Astrocyte (in vitro differentiated cells and primary cell): ENCODE data around the gene PMS1. TPM values are rescaled to one million over a fixed set of nuclear protein-coding genes. Genes with fewer than 3 reads are reported as not detected.
A peak's percentile ranks its signal among the peaks of the same experiment; 100 is the strongest.

Source experiments
- DNase-seq: peaks from one replicate; pipeline ENCODE4 v3.0.0-alpha.2; 2010; ENCODE audit warnings: low read depth
- FAIRE-seq: peaks from 2 replicates; lab custom pipeline; 2011; peaks lifted over from hg19 to GRCh38; lab: Jason Lieb, UNC
- H2AFZ ChIP-seq: 2 replicates; pipeline ENCODE4 v1.6.0; 2012; ENCODE audit warnings: low read depth, low read length, inconsistent platforms
- H3K27ac ChIP-seq: 2 replicates; pipeline ENCODE4 v1.5.1; 2011; ENCODE audit warnings: low read depth, low read length, inconsistent platforms
- H3K27me3 ChIP-seq: 2 replicates; pipeline ENCODE4 v1.6.0; 2011; ENCODE audit warnings: low read length, inconsistent platforms; ENCODE audit not compliant: insufficient read depth
- H3K36me3 ChIP-seq: 2 replicates; pipeline ENCODE4 v1.5.1; 2011; ENCODE audit warnings: low read length, inconsistent platforms; ENCODE audit not compliant: insufficient read depth
- H3K4me1 ChIP-seq: 2 replicates; pipeline ENCODE4 v1.5.1; 2011; ENCODE audit warnings: low read length, inconsistent platforms; ENCODE audit not compliant: insufficient read depth
- H3K4me2 ChIP-seq: 2 replicates; pipeline ENCODE4 v1.6.0; 2012; ENCODE audit warnings: low read length, inconsistent platforms
- H3K4me3 ChIP-seq: 2 replicates; pipeline ENCODE4 v1.5.1; 2011; ENCODE audit warnings: low read depth, mild to moderate bottlenecking, low read length, inconsistent platforms; ENCODE audit not compliant: insufficient read depth
- H3K79me2 ChIP-seq: 2 replicates; pipeline ENCODE4 v1.6.0; 2012; ENCODE audit warnings: mild to moderate bottlenecking, low read length, inconsistent platforms; ENCODE audit not compliant: insufficient read depth
- H3K9ac ChIP-seq: 2 replicates; pipeline ENCODE4 v1.6.0; 2012; ENCODE audit warnings: mild to moderate bottlenecking, low read length, inconsistent platforms
- H3K9me3 ChIP-seq: 2 replicates; pipeline ENCODE4 v1.5.1; 2012; ENCODE audit warnings: low read depth, mild to moderate bottlenecking, low read length, inconsistent platforms; ENCODE audit not compliant: insufficient read depth
- H4K20me1 ChIP-seq: 2 replicates; pipeline ENCODE4 v1.6.0; 2012; ENCODE audit warnings: low read length, inconsistent platforms; ENCODE audit not compliant: insufficient read depth
- H3K27ac Mint-ChIP-seq: one replicate; pipeline ENCODE4 v1.8.0; 2021; ENCODE audit warnings: mild to moderate bottlenecking, mixed read lengths; ENCODE audit not compliant: unreplicated experiment
- H3K27me3 Mint-ChIP-seq: one replicate; pipeline ENCODE4 v1.8.0; 2021; ENCODE audit warnings: low read depth, mixed read lengths; ENCODE audit not compliant: unreplicated experiment
- H3K36me3 Mint-ChIP-seq: one replicate; pipeline ENCODE4 v1.8.0; 2021; ENCODE audit warnings: low read depth, mixed read lengths; ENCODE audit not compliant: unreplicated experiment
- H3K4me1 Mint-ChIP-seq: one replicate; pipeline ENCODE4 v1.8.0; 2021; ENCODE audit warnings: low read depth, mixed read lengths; ENCODE audit not compliant: unreplicated experiment
- H3K4me3 Mint-ChIP-seq: one replicate; pipeline ENCODE4 v1.8.0; 2021; ENCODE audit warnings: mild to moderate bottlenecking, moderate library complexity, mixed read lengths; ENCODE audit not compliant: unreplicated experiment
- H3K9me3 Mint-ChIP-seq: one replicate; pipeline ENCODE4 v1.8.0; 2021; ENCODE audit warnings: mild to moderate bottlenecking, mixed read lengths; ENCODE audit not compliant: unreplicated experiment
- EZH2 ChIP-seq: IDR thresholded peaks from 2 replicates; pipeline ENCODE4 v1.6.1; 2012; ENCODE audit warnings: mild to moderate bottlenecking, low read length, inconsistent platforms; ENCODE audit not compliant: insufficient read depth
- total RNA-seq: library from RNA; stranded (reverse); gene quantifications from 2 replicates; pipeline ENCODE4 v1.2.1, GENCODE V29; 2021
- TF ChIP-seq, protein P1 (sequence below): IDR thresholded peaks from 2 replicates; pipeline ENCODE4 v1.5.1; 2011; ENCODE audit warnings: low read depth, mild to moderate bottlenecking, inconsistent platforms, low read length, moderate library complexity; ENCODE audit not compliant: insufficient read depth

The PMS1 gene
- total RNA-seq, 1 donor from 2014 or later: 27.5 TPM

DNA sequence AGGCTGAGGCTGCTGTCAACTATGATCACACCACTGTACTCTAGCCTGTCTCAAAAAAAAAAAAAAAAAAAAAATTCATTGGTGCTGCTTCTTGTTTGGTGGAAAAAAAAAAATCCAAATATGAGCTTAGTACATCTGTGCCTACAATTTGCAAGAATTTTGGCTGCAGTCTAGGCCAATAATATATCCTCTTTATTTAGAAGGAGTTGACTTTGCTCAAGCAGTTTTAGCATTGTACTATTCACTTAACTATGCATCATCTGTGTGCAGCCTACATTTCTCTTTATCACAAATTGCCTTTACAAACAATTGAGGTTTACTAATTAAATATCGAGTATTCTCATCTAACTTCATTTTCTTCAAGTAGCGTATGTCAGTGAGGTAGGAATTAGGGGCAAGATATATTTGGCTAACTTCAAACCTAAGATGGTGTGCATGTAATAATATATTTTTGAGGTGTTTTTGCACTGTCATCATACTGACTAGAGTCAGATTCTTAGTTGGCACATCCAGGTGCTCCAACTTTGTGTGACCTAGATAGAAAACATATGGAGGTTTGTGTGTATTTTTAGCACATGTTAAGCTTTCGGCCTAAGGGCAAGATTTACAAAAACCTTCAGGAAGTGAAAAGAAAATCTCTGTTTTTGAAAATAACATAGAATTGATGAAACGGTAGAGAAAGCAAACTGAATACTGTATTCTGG, 51.8 kb downstream of the PMS1 start:
- H3K27ac Mint-ChIP-seq: peak overlapping the region; percentile 56
- no peak overlapping the region for H3K27ac ChIP-seq
- FAIRE-seq (no peak), DNase-seq (no peak)
- H3K4me2 ChIP-seq: peak overlapping the region; percentile 23
- H3K36me3 ChIP-seq: no peaks in the 10 kb centered on the region
- H3K79me2 ChIP-seq: no peaks in the 10 kb centered on the region
- no peaks in the 10 kb centered on the region for H3K27me3 ChIP-seq
- TF ChIP-seq EZH2: no peak
- TF ChIP-seq, protein P1, sequence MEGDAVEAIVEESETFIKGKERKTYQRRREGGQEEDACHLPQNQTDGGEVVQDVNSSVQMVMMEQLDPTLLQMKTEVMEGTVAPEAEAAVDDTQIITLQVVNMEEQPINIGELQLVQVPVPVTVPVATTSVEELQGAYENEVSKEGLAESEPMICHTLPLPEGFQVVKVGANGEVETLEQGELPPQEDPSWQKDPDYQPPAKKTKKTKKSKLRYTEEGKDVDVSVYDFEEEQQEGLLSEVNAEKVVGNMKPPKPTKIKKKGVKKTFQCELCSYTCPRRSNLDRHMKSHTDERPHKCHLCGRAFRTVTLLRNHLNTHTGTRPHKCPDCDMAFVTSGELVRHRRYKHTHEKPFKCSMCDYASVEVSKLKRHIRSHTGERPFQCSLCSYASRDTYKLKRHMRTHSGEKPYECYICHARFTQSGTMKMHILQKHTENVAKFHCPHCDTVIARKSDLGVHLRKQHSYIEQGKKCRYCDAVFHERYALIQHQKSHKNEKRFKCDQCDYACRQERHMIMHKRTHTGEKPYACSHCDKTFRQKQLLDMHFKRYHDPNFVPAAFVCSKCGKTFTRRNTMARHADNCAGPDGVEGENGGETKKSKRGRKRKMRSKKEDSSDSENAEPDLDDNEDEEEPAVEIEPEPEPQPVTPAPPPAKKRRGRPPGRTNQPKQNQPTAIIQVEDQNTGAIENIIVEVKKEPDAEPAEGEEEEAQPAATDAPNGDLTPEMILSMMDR: no peak
- no peaks in the 10 kb centered on the region for H3K4me1 ChIP-seq
- no peaks in the 10 kb centered on the region for H3K36me3 Mint-ChIP-seq
- H3K9ac ChIP-seq: no peak overlapping the region
- peaks cover 12% of the 10 kb centered on the region for H3K4me1 Mint-ChIP-seq
- H3K9me3 ChIP-seq: no peaks in the 10 kb centered on the region
- H3K27me3 Mint-ChIP-seq: no peaks in the 10 kb centered on the region
- H3K9me3 Mint-ChIP-seq: no peaks in the 10 kb centered on the region
- no peak overlapping the region for H3K4me3 Mint-ChIP-seq
- H3K4me3 ChIP-seq: no peak overlapping the region
- no peak overlapping the region for H2AFZ ChIP-seq
- no peaks in the 10 kb centered on the region for H4K20me1 ChIP-seq

DNA sequence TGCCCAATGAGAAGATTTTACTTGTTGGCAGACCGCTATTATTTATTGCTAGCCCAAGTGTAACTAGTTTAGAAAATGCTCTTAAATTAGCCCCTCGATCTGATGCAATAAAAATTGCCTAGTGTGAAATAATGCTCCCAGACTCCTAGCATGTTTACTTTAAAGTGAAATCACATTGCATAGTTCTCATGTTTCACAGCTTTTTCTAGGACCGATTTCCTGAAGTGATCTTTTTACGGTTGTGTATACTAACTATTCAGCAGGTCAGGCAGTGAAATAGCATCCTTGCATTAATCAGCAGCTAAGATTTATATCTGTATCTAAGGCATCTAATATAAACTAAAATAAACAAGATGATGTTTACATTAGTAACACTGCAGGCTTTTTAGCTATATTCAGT, 52.4 kb downstream of the PMS1 start:
- H3K27ac ChIP-seq: no peak overlapping the region
- no peak overlapping the region for H3K4me3 ChIP-seq
- TF ChIP-seq EZH2: no peak
- TF ChIP-seq, protein P1: no peak
- peak; percentile 66 for DNase-seq
- no peaks in the 10 kb centered on the region for H4K20me1 ChIP-seq
- Mint-ChIP-seq H3K4me3 (no peak overlapping the region), H3K36me3 (no peaks in the 10 kb centered on the region), H3K9me3 (no peaks in the 10 kb centered on the region), H3K4me1 (peaks cover 12% of the 10 kb centered on the region), H3K27me3 (no peaks in the 10 kb centered on the region), H3K27ac (peak overlapping the region; percentile 56)
- no peak for FAIRE-seq
- no peaks in the 10 kb centered on the region for H3K79me2 ChIP-seq
- H3K4me1 ChIP-seq: no peaks in the 10 kb centered on the region
- no peak overlapping the region for H3K9ac ChIP-seq
- no peaks in the 10 kb centered on the region for H3K9me3 ChIP-seq
- no peaks in the 10 kb centered on the region for H3K36me3 ChIP-seq
- H3K27me3 ChIP-seq: no peaks in the 10 kb centered on the region
- H2AFZ ChIP-seq: no peak overlapping the region
- peak overlapping the region; percentile 23 for H3K4me2 ChIP-seq

DNA sequence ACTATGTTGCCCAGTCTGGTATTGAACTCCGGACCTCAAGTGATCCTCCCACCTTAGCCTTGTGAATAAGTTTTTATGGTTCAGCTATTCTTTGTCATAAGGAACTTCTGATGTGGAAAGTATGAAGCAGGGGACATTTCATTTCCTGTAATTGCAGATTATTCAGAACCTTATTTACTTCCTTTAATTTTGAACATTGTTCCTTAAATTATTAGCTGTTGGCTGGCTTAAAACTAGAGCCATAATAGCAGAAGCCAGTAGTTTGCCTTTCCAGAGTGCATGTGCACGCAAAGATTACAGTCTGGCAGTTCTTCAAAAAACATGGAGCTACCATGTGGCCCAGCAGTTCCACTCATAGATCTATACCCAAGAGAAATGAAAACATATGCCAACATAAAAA, 53.1 kb downstream of the PMS1 start:
- Histone ChIP-seq H3K9me3 (no peaks in the 10 kb centered on the region), H3K36me3 (no peaks in the 10 kb centered on the region), H3K4me1 (no peaks in the 10 kb centered on the region), H3K4me2 (no peak overlapping the region), H2AFZ (no peak overlapping the region), H3K9ac (no peak overlapping the region), H3K27me3 (no peaks in the 10 kb centered on the region), H4K20me1 (peaks cover 4% of the 10 kb centered on the region), H3K4me3 (no peak overlapping the region), H3K79me2 (no peaks in the 10 kb centered on the region), H3K27ac (no peak overlapping the region)
- DNase-seq (no peak), FAIRE-seq (no peak)
- Mint-ChIP-seq H3K4me3 (no peak overlapping the region), H3K4me1 (peaks cover 12% of the 10 kb centered on the region), H3K27ac (no peak overlapping the region), H3K36me3 (no peaks in the 10 kb centered on the region), H3K27me3 (no peaks in the 10 kb centered on the region), H3K9me3 (no peaks in the 10 kb centered on the region)
- no peak for TF ChIP-seq EZH2
- TF ChIP-seq, protein P1: no peak
